AG08395 (cell line): ENCODE results near the gene MIF.
"Not testable (repeated sequence)": the region's sequence is repeated elsewhere in the genome, so short reads cannot be mapped to it uniquely, and the experiment has no call there.

Experiments used
- DNase-seq: peaks from one replicate; pipeline ENCODE4 v3.0.0; 2012; ENCODE audit warnings: mixed read lengths, low spot score

Gene MIF

DNA sequence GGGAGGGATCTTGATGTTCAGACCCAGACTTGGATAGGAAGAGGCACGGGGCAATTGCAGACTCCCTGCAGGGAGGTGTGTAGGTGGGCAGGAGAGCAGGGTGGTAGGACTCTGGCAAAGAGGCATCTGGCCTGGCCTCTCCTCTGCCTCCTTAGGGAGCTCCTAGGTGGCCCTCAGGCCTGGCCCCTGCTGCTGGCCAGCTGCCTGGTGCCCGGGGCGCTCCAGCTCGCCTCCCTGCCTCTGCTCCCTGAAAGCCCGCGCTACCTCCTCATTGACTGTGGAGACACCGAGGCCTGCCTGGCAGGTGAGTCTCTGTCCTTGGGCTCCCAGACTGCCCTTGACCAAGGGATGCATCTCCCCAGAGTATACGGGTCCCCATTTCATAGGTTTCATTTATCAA is 16.6 kb upstream of the MIF start:
- no peak for DNase-seq

DNA sequence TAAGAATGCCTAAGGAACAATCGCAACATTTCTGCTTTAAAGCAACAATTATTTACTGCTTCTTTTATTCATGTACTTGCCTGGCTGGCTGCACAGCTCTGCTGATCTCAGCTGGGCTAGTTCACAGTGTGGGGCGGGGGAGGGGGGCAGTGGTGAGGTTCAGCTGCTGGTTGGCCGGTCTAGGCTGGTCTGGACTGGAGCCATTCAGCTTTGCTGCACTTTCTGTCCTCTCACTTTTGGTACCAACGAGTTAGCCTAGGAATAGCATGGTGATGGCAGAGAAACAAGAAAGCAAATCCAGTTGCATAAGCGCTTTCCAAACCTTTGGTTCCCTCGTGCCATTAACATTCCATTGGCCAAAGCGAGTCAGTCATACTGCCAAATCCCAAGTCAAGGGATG is 16.0 kb upstream of the MIF start:
- no peak for DNase-seq

DNA sequence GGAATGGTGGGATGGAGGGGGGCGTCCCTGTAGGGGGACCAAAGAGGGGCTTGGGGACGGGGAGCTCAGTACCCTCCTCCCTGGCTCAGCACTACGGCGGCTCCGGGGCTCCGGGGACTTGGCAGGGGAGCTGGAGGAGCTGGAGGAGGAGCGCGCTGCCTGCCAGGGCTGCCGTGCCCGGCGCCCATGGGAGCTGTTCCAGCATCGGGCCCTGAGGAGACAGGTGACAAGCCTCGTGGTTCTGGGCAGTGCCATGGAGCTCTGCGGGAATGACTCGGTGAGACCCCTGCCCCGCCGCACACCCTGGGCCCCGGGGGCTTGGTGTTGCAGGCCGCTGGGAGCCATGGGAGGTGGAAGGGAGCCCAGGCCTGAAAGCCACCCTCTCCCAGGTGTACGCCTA is 11.8 kb upstream of the MIF start:
- no peak for DNase-seq

DNA sequence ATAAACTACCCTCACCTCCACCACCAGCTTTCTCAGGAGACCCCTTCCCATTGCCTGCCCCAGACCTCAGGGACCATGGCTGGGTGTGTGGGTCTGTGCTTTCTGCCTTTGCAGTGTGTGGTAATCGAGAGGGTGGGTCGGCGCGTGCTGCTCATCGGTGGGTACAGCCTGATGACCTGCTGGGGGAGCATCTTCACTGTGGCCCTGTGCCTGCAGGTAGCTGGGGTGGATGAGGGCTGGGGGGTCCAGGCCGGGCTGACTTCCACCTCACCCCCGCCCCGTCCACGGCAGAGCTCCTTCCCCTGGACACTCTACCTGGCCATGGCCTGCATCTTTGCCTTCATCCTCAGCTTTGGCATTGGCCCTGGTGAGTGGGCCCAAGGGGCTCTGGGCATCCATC is 10.5 kb upstream of the MIF start:
- no peak for DNase-seq

DNA sequence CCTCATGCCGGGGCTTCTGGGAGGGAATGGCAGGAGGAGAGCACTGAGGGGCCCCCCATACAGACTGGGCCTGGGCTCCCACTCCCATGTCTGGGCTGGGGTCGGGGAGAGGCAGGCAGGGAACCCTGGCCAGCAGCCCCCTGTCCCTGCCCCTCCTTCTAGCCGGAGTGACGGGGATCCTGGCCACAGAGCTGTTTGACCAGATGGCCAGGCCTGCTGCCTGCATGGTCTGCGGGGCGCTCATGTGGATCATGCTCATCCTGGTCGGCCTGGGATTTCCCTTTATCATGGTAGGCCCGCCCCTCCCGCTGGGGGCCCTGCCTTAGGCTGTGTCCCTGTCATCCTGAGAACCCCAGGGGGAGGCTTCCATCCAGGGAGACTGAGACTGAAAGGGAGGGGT is 10.0 kb upstream of the MIF start:
- DNase-seq: no peak

DNA sequence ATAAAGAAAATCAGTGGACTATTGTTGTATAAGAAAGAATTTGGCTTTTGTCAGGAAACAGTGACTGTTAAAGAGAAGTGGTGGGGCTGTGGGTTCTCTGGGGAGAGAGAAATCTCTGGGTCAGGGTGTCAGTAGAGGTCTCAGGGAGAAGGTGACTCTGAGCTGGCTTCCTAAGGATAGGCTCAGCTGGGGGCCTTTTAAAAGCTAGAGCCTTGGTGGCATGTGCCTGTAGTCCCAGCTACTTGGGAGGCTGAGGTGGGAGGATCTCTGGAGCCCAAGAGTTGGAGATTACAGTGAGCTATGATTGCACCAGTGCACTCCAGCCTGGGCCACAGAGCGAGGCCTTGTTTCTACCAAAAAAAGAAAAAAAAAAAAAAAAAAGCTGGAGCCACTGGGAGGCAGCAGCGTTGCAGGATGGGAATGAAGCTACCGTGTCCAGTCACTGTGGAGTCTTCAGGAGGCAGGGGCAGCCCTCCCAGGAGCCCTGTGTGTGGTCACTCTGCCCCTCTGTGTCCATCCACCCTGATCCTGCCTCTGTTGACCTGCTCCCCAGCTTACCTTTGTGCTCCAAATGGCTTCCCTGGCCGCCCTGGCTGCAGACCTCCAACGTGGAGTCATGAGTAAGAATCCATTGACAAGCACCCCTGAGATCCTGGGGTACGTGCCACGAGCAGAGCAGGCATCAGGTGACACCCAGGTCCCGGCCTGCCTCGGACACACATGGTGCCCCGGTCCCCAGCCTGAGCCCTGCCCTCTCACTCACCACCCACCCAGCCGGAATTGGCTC is 5.4 kb upstream of the MIF start:
- DNase-seq: peak; percentile 35

DNA sequence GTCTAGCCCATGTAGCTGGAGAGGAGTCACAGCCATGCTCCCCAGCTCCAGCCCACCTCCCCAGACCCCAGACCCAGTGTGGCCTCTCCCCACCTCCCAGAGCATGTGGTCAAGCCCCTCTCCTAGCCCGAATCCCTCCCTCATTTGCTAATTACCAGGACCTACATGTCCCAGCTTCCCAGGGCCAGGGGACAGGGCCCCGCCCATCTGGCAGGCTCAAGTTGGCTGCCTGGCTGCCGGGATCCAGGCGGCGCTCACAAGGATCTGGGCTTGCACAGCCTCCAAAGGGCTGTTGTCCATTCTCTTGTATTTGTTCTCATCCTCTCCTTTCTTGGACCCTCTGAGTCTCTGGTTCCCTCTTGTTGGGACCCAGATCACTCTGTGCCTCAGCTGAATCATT is 4.6 kb upstream of the MIF start:
- DNase-seq: no peak

DNA sequence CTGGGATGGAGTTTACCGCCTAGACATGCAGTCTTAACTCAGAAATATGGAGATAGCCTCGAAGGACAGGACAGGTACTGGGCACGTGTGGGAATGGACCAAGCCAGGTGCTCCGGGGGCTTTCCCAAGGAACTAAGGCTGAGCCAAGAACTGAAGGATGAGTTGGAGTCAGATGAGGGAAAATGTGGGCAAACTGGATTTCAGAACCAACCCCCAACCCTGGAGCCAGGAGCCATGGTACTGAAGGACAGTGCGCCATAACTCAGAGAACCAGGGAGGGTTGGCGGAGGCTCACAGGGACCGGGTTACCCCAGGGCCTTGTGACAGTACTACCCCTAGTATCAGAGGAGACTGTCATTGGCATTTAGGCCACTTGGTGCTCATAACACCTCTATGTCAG is 2.5 kb upstream of the MIF start:
- DNase-seq: no peak

DNA sequence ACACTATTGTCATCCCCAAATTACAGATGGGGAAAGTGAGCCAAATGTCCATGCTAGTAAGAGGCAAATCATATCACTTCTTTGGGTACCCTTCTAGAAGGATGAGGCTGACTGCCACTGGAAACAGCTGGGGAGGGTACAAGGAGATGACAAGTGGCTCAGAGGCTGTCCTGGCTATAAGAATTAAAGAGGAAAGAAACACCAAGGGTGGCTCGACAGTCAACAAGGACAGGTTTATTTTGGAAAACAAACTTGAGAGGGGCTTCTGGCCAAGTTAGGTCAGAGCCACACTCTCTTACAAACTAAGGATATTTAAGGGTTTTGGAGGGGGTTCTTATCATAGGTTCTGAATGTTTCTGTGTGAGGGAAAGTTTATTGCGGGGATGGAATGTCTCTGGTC is 2.1 kb upstream of the MIF start:
- DNase-seq: no peak

DNA sequence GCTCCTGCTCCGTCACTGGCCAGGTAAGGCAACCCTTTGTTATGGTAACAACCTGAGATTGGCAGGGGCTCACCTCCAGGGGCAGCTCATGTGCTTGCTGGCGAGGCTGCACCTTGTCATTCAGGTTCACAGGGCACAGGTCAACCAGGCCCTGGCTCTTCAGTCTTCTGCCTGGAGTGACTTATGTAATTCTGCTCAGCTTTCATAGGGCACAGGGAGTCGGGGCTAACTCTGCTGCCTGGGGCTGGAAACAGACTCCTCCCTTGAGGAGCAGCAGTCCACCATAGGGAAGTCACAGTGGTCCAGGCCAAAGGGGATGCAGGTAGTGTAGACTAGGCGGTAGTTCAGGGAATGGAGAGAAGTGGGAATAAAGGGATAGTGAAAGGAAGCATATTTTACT is 1.5 kb upstream of the MIF start:
- DNase-seq: no peak

DNA sequence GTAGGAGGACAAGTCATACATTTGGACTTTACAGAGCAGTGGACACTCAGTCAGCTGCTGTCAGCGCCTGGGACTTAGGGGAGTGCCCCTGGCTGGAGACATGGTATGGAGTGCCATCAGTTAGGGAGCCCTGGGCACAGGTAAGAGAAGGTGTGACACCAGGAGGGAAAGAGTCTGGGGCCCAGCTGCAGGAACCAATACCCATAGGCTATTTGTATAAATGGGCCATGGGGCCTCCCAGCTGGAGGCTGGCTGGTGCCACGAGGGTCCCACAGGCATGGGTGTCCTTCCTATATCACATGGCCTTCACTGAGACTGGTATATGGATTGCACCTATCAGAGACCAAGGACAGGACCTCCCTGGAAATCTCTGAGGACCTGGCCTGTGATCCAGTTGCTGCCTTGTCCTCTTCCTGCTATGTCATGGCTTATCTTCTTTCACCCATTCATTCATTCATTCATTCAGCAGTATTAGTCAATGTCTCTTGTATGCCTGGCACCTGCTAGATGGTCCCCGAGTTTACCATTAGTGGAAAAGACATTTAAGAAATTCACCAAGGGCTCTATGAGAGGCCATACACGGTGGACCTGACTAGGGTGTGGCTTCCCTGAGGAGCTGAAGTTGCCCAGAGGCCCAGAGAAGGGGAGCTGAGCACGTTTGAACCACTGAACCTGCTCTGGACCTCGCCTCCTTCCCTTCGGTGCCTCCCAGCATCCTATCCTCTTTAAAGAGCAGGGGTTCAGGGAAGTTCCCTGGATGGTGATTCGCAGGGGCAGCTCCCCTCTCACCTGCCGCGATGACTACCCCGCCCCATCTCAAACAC is 850 bp upstream of the MIF start:
- no peak for DNase-seq

DNA sequence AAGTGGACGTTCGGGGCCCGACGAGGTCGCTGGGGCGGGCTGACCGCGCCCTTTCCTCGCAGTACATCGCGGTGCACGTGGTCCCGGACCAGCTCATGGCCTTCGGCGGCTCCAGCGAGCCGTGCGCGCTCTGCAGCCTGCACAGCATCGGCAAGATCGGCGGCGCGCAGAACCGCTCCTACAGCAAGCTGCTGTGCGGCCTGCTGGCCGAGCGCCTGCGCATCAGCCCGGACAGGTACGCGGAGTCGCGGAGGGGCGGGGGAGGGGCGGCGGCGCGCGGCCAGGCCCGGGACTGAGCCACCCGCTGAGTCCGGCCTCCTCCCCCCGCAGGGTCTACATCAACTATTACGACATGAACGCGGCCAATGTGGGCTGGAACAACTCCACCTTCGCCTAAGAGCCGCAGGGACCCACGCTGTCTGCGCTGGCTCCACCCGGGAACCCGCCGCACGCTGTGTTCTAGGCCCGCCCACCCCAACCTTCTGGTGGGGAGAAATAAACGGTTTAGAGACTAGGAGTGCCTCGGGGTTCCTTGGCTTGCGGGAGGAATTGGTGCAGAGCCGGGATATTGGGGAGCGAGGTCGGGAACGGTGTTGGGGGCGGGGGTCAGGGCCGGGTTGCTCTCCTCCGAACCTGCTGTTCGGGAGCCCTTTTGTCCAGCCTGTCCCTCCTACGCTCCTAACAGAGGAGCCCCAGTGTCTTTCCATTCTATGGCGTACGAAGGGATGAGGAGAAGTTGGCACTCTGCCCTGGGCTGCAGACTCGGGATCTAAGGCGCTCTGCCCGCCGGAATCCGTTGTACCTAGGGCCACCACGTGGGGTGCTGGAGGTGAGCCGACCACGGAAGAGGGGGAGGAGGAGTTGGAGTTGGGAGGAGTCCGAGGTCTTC is 771 bp downstream of the MIF start:
- DNase-seq: peak; percentile 62

DNA sequence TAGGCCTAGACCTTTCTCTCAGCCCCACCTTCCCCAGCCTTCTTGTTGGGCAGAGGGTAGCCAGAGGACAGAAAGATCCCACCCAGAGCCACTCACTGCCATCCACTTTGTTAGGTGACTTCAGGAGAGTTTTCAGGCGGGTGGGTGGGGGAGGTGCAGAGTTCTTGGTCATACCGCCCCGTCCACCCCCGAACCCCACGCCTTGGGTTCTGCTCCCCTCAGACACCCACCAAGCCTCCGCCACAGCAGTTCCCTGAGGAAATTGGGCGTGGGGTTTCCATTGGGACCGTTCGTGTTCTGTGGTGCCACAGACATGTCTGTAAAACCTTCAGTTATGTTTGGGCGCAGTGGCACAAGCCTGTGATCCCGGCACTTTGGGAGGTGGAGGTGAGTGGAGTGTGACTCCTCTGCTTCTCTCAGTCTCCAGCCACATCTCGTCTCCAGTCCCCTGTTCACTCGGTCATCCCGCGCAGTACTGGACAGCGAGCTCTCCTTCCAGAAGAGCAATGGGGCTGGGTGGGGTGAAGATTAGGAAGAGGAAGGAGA is 1.5 kb downstream of the MIF start:
- DNase-seq: no peak

DNA sequence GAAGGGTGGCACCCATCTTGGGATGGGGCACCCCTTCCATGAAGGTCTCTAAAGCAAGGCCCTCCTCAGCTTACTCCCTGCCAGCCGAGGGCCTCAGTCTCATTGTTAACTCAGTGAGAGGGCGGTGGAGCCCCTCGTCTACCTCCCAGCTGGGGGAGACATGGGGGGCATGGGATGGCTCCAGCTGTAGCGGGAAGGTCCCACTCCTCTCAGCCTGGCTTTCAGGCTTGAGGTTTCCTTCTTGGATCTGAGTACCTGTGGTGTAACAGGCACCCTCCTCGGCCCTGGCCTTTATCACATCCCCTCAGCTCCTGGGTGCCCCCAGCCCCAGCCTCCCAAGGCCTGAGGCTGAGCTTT is 2.0 kb downstream of the MIF start:
- DNase-seq: no peak

DNA sequence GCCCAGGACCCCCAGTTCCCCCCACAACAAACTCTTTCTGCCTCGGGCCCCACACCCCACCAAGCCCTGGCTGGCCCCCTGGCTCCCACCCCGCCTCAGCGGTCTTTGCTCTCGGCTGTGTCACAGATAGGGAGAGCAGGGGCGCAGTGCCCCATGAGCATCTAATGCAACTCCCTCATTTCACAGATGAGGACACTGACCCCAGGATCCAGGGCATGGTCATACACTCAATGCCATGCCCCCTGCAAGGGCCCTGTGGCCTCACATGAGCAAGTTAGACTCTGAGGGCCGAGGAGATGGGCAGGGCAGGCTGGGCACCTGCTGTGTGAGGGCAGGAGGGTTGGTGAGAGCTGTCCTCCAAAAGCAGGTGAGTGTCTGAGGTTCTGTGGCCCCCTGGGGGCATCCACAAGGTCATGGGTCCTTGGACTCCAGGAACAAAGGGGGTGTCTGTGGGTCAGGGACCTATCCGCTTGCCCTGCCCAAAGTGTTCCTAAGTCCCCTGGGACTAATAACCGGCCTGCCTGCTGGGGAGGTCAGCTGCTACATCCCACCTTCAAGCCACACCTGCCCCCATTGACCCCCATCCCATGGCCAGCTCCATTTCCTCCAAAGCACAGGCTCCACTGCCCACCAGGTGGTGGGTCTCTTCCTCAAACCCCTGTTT is 2.5 kb downstream of the MIF start:
- DNase-seq: no peak

DNA sequence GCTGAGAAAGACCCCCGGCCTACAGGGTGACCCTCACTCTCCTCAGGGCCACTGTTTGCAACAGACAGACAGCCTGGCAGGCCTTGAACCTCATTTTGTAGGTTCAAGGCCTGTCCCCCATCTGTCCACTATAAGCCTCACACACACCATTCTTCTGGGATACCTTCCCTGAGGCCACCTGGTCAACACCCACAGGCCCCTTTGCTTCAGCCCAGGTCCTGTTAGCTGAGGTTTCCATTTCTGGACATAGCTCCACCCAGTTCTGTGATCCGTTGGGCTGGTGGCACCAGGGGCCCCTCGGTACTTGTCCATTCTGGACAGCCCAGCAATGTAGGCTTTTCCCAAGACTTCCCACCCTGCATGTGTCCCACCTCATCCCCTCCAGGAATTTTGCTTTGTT is 3.1 kb downstream of the MIF start:
- no peak for DNase-seq

DNA sequence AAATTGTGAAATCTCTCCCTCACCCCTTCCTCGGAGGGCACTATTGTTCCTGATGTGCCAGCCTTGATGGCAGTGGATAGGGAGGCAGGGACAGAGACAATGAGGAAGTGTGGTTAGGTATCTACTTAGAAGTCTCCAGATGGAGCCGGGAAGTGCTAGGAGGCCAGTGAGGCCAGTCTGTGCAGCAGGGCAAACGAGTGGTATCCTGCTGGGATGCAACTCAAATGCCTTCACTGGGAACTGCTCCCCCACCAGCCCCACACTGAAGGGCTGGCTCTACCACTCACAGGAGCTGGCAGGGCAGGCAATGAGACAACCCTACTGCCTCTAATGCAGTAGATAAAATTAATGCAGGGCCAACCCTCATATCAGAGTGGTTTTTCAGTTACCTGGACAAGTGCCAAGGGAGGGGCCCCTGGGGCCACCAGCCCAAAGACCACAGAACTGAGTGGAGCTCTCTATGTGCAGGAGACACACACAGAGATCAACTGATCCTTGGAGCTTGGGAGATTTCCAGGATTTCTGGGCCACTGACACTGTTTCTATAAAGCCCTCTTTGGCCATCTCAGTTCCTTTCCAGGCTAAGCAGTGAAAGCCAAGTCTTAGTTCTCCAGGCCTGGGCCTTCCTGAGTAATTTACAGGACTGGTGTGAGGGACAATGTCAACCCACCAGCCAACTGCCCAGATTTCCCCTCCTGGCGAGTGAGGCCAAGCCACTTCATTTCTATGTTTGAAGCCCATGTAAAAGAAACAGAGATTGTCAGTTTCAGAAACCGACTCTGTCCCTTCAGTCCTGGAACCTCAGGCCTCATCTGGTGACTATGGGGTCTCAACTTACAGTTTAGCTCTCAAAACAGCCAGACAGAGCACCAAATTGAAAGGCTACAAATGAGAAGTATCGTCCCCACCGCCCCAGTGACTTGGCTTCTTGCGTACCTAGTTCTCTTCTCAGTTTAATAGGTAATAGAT is 4.1 kb downstream of the MIF start:
- no peak for DNase-seq

DNA sequence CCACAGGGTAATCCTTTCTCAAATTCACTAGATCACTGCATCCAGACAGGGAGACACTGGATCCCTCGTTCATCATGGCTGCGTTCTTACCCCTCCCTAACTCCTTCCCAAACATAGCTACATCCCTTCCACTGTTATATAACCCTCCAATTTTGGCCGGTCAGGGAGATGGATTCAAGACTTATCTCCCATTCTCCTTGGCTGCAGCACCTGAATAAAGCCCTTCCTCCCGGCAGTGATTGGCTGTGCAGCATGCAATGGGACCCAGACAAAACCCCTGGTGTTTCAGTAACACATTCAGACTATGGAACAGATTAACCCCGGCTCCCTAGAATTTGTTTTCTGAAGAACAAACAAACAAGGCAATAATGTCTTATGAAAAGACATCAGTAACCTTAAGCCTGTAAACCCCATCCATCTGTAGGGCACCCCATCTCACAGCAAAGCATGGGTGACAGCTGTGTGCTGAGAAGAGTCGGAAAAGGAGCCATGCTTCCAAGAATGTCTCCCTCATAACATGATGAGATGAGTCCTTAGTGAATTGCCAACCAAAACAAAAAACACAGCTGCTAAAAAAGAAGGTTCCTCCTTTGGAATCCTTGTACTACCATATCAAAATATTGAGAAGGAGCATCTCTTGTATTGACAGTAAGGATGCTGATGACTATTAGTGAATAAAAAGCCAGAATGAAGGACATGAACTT is 5.0 kb downstream of the MIF start:
- no peak for DNase-seq

DNA sequence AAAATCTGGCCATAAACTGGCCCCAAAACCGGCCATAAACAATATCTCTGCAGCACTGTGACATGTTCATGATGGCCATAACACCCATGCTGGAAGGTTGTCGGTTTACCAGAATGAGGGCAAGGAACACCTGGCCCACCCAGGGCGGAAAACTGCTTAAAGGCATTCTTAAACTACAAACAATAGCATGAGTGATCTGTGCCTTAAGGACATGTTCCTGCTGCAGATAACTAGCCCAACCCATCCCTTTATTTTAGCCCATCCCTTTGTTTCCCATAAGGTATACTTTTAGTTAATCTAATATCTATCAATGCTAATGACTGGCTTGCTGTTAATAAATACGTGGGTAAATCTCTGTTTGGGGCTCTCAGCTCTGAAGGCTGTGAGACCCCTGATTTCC is 6.0 kb downstream of the MIF start:
- DNase-seq: not testable (repeated sequence)

DNA sequence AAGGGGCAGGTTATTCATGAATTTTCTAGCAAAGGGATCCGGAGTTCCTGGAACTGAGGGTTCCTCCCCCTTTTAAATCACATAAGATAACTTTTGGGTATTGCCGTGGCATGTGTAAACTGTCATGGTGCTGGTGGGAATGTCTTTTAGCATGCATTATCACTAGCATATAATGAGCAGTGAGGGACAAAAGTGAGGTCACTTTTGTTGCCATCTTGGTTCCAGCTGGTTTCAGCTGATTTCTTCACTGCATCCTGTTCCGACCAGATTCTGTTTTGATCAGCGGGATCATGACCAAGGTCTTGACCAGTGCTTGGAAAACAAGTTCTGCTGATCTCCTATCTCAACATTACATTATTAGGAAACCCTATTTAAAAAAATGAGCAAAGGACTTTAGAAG is 7.4 kb downstream of the MIF start:
- DNase-seq: no peak
